GM12878 (cell line): ENCODE measurements around the gene CBFA2T3. TPM values are rescaled to one million over a fixed set of nuclear protein-coding genes. Genes with fewer than 3 reads are reported as not detected.

ENCODE experiments used
- CUX1 ChIP-seq: IDR thresholded peaks from 2 replicates; pipeline ENCODE4 v1.6.1; 2012; ENCODE audit warnings: improper control_type of control experiment, low read depth, low read length; ENCODE audit not compliant: insufficient replicate concordance
- HDAC2 ChIP-seq: fragments of 200-600 bp; sonication (generic); IDR thresholded peaks from 2 replicates; pipeline ENCODE4 v1.6.1; 2017
- MXI1 ChIP-seq: fragments of 150-350 bp; IDR thresholded peaks from 2 replicates; pipeline ENCODE4 v1.6.1; 2011; ENCODE audit warnings: low read depth, mild to moderate bottlenecking, inconsistent platforms, low read length, improper control_type of control experiment
- PBX3 ChIP-seq: IDR thresholded peaks from 2 replicates; pipeline ENCODE4 v1.6.1; 2011; ENCODE audit warnings: mild to moderate bottlenecking, low read depth, low read length, moderate library complexity; ENCODE audit not compliant: insufficient replicate concordance
- PKNOX1 ChIP-seq: fragments of 450-650 bp; IDR thresholded peaks from 2 replicates; pipeline ENCODE4 v1.6.1; 2016; ENCODE audit warnings: mild to moderate bottlenecking
- ZNF207 ChIP-seq: fragments of 450-650 bp; IDR thresholded peaks from 2 replicates; pipeline ENCODE4 v1.6.1; 2014; ENCODE audit warnings: antibody characterized with exemption, mild to moderate bottlenecking, borderline replicate concordance
- polyA plus RNA-seq, 11 experiments: library from polyadenylated mRNA; depleted of rRNA in 4 of 11; unstranded in 6 of 11; stranded (reverse) in 5 of 11; fragments of >200 nt; fragmentation: Nextera tagmentation in 4 of 11; fragmentation: Illumina TruSeq in 1 of 11; extraction: Ambion mirVana in 4 of 11; extraction: Trizol in 1 of 11; gene quantifications; 1 replicate in 1 of 11; 2 replicates in 10 of 11; pipeline versions ENCODE4 v1.2.1 to v1.2.3, GENCODE V29; 2011 to 2016; ENCODE audit warnings: inconsistent platforms in 2 of 11, missing spikeins in 2 of 11, low read depth in 1 of 11
- total RNA-seq, 4 experiments: library from RNA; depleted of rRNA in 3 of 4; stranded (reverse); fragments of >200 nt in 3 of 4; fragmentation: Illumina TruSeq in 1 of 4; extraction: Trizol in 1 of 4; gene quantifications; 2 replicates each; pipeline versions ENCODE4 v1.2.1 to v1.2.3, GENCODE V29; 2013 to 2021

CBFA2T3 gene
- total and polyA plus RNA-seq, 10 of the 15 experiments (the other 5 are each of a cell fraction or from before 2014, with no cell fraction given) = 0.69 to 42.6 (median 4.5) TPM

DNA sequence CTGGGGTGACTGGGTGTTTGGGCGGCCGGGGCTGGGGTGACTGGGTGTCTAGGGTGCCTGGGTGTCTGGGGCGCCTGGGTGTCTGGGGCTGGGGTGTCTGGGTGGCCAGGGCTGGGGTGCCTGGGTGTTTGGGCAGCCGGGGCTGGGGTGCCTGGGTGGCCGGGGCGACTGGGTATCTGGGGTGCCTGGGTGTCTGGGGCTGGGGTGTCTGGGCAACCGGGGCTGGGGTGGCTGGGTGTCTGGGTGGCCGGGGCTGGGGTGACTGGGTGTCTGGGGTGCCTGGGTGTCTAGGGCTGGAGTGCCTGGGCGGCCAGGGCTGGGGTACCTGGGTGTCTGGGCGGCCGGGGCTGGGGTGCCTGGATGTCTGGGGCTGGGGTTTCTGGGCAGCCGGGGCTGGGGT lies 151.9 kb downstream of the CBFA2T3 start (continued):
- TF ChIP-seq CUX1 = no peak
- no peak for TF ChIP-seq MXI1
- no peak for TF ChIP-seq PBX3
- TF ChIP-seq ZNF207 = no peak
- TF ChIP-seq PKNOX1 = no peak
- no peak for TF ChIP-seq HDAC2

Other genes with a start within 250 kb of the CBFA2T3 start
Only the 7 nearest of the 10 such genes appear.
- gene PIEZO1, start 192.0 kb downstream of the CBFA2T3 start, total RNA-seq (2014; rRNA removed) = 96.3 and 106 TPM in 2 replicates
- 21.8 and 30.6 TPM in 2 replicates for gene PIEZO1, start 192.0 kb downstream of the CBFA2T3 start, total RNA-seq (2014; rRNA removed; fragmentation: Illumina TruSeq; extraction: Trizol)
- 146 and 169 TPM in 2 replicates for gene PIEZO1, start 192.0 kb downstream of the CBFA2T3 start, total RNA-seq (2021)
- 15.2 and 28.0 TPM in 2 replicates for gene PIEZO1, start 192.0 kb downstream of the CBFA2T3 start, polyA plus RNA-seq (2011; rRNA removed)
- gene PIEZO1, start 192.0 kb downstream of the CBFA2T3 start, polyA plus RNA-seq (2014; fragmentation: Illumina TruSeq; extraction: Trizol) = 17.0 and 39.9 TPM in 2 replicates
- gene PIEZO1, start 192.0 kb downstream of the CBFA2T3 start, polyA plus RNA-seq (2014; fragmentation: Nextera tagmentation; extraction: Ambion mirVana) = 1 to 10 TPM; 1.3 to 7.2 TPM
- gene PIEZO1, start 192.0 kb downstream of the CBFA2T3 start, polyA plus RNA-seq (2014; rRNA removed) = 116 and 167 TPM in 2 replicates
- 10 to 100 TPM; 31.1 to 35.6 TPM for gene PIEZO1, start 192.0 kb downstream of the CBFA2T3 start, polyA plus RNA-seq (2016; fragmentation: Nextera tagmentation; extraction: Ambion mirVana)
- 40.4 and 59.3 TPM in 2 replicates for gene CDT1, start 173.4 kb downstream of the CBFA2T3 start, total RNA-seq (2014; rRNA removed)
- gene CDT1, start 173.4 kb downstream of the CBFA2T3 start, total RNA-seq (2014; rRNA removed; fragmentation: Illumina TruSeq; extraction: Trizol) = 6.5 and 8.5 TPM in 2 replicates
- 87.6 and 90.0 TPM in 2 replicates for gene CDT1, start 173.4 kb downstream of the CBFA2T3 start, total RNA-seq (2021)
- gene CDT1, start 173.4 kb downstream of the CBFA2T3 start, polyA plus RNA-seq (2011; rRNA removed) = 3.3 and 9.0 TPM in 2 replicates
- 1.3 and 4.3 TPM in 2 replicates for gene CDT1, start 173.4 kb downstream of the CBFA2T3 start, polyA plus RNA-seq (2014; fragmentation: Illumina TruSeq; extraction: Trizol)
- 1 to 10 TPM in 1 of 2 experiments, under 1 TPM in 1; 0.50 to 1.9 TPM for gene CDT1, start 173.4 kb downstream of the CBFA2T3 start, polyA plus RNA-seq (2014; fragmentation: Nextera tagmentation; extraction: Ambion mirVana)
- 37.7 and 58.6 TPM in 2 replicates for gene CDT1, start 173.4 kb downstream of the CBFA2T3 start, polyA plus RNA-seq (2014; rRNA removed)
- 10 to 100 TPM in 1 of 2 experiments, 1 to 10 TPM in 1; 5.7 to 41.3 TPM for gene CDT1, start 173.4 kb downstream of the CBFA2T3 start, polyA plus RNA-seq (2016; fragmentation: Nextera tagmentation; extraction: Ambion mirVana)
- gene APRT, start 165.3 kb downstream of the CBFA2T3 start, total RNA-seq (2014; rRNA removed) = 308 and 348 TPM in 2 replicates
- 106 and 113 TPM in 2 replicates for gene APRT, start 165.3 kb downstream of the CBFA2T3 start, total RNA-seq (2014; rRNA removed; fragmentation: Illumina TruSeq; extraction: Trizol)
- gene APRT, start 165.3 kb downstream of the CBFA2T3 start, total RNA-seq (2021) = 219 and 234 TPM in 2 replicates
- gene APRT, start 165.3 kb downstream of the CBFA2T3 start, polyA plus RNA-seq (2011; rRNA removed) = 39.6 and 95.7 TPM in 2 replicates
- 8.6 and 46.2 TPM in 2 replicates for gene APRT, start 165.3 kb downstream of the CBFA2T3 start, polyA plus RNA-seq (2014; fragmentation: Illumina TruSeq; extraction: Trizol)
- 100 to 1,000 TPM in 1 of 2 experiments, 10 to 100 TPM in 1; 30.6 to 100 TPM for gene APRT, start 165.3 kb downstream of the CBFA2T3 start, polyA plus RNA-seq (2014; fragmentation: Nextera tagmentation; extraction: Ambion mirVana)
- gene APRT, start 165.3 kb downstream of the CBFA2T3 start, polyA plus RNA-seq (2014; rRNA removed) = 278 and 338 TPM in 2 replicates
- 100 to 1,000 TPM; 446 to 495 TPM for gene APRT, start 165.3 kb downstream of the CBFA2T3 start, polyA plus RNA-seq (2016; fragmentation: Nextera tagmentation; extraction: Ambion mirVana)
- gene GALNS, start 120.3 kb downstream of the CBFA2T3 start, total RNA-seq (2014; rRNA removed) = 4.0 and 5.1 TPM in 2 replicates
- 3.7 and 4.3 TPM in 2 replicates for gene GALNS, start 120.3 kb downstream of the CBFA2T3 start, total RNA-seq (2014; rRNA removed; fragmentation: Illumina TruSeq; extraction: Trizol)
- 9.6 and 12.4 TPM in 2 replicates for gene GALNS, start 120.3 kb downstream of the CBFA2T3 start, total RNA-seq (2021)
- 3.5 and 4.2 TPM in 2 replicates for gene GALNS, start 120.3 kb downstream of the CBFA2T3 start, polyA plus RNA-seq (2011; rRNA removed)
- gene GALNS, start 120.3 kb downstream of the CBFA2T3 start, polyA plus RNA-seq (2014; fragmentation: Illumina TruSeq; extraction: Trizol) = 2.6 and 6.0 TPM in 2 replicates
- gene GALNS, start 120.3 kb downstream of the CBFA2T3 start, polyA plus RNA-seq (2014; fragmentation: Nextera tagmentation; extraction: Ambion mirVana) = under 1 TPM; 0.37 to 0.95 TPM
- gene GALNS, start 120.3 kb downstream of the CBFA2T3 start, polyA plus RNA-seq (2014; rRNA removed) = 8.1 and 9.5 TPM in 2 replicates
- gene GALNS, start 120.3 kb downstream of the CBFA2T3 start, polyA plus RNA-seq (2016; fragmentation: Nextera tagmentation; extraction: Ambion mirVana) = 1 to 10 TPM; 5.6 to 6.5 TPM
- 66.3 and 73.0 TPM in 2 replicates for gene TRAPPC2L, start 120.1 kb downstream of the CBFA2T3 start, total RNA-seq (2014; rRNA removed)
- 52.8 and 56.3 TPM in 2 replicates for gene TRAPPC2L, start 120.1 kb downstream of the CBFA2T3 start, total RNA-seq (2014; rRNA removed; fragmentation: Illumina TruSeq; extraction: Trizol)
- 69.6 and 70.7 TPM in 2 replicates for gene TRAPPC2L, start 120.1 kb downstream of the CBFA2T3 start, total RNA-seq (2021)
- 71.0 and 158 TPM in 2 replicates for gene TRAPPC2L, start 120.1 kb downstream of the CBFA2T3 start, polyA plus RNA-seq (2011; rRNA removed)
- gene TRAPPC2L, start 120.1 kb downstream of the CBFA2T3 start, polyA plus RNA-seq (2014; fragmentation: Illumina TruSeq; extraction: Trizol) = 64.0 and 79.3 TPM in 2 replicates
- gene TRAPPC2L, start 120.1 kb downstream of the CBFA2T3 start, polyA plus RNA-seq (2014; fragmentation: Nextera tagmentation; extraction: Ambion mirVana) = 100 to 1,000 TPM; 337 to 363 TPM
- 67.0 and 105 TPM in 2 replicates for gene TRAPPC2L, start 120.1 kb downstream of the CBFA2T3 start, polyA plus RNA-seq (2014; rRNA removed)
- gene TRAPPC2L, start 120.1 kb downstream of the CBFA2T3 start, polyA plus RNA-seq (2016; fragmentation: Nextera tagmentation; extraction: Ambion mirVana) = 100 to 1,000 TPM; 189 to 221 TPM
- gene PABPN1L, start 110.5 kb downstream of the CBFA2T3 start, total RNA-seq (2014; rRNA removed) = not detected in 2 replicates
- gene PABPN1L, start 110.5 kb downstream of the CBFA2T3 start, total RNA-seq (2014; rRNA removed; fragmentation: Illumina TruSeq; extraction: Trizol) = not detected in 2 replicates
- gene PABPN1L, start 110.5 kb downstream of the CBFA2T3 start, total RNA-seq (2021) = not detected in 2 replicates
- gene PABPN1L, start 110.5 kb downstream of the CBFA2T3 start, polyA plus RNA-seq (2011; rRNA removed) = not detected in 2 replicates
- gene PABPN1L, start 110.5 kb downstream of the CBFA2T3 start, polyA plus RNA-seq (2014; fragmentation: Illumina TruSeq; extraction: Trizol) = not detected in 2 replicates
- gene PABPN1L, start 110.5 kb downstream of the CBFA2T3 start, polyA plus RNA-seq (2014; fragmentation: Nextera tagmentation; extraction: Ambion mirVana) = not detected
- 0.06 TPM in 1 of 2 replicates, not detected in the other for gene PABPN1L, start 110.5 kb downstream of the CBFA2T3 start, polyA plus RNA-seq (2014; rRNA removed)
- not detected for gene PABPN1L, start 110.5 kb downstream of the CBFA2T3 start, polyA plus RNA-seq (2016; fragmentation: Nextera tagmentation; extraction: Ambion mirVana)
- gene ACSF3, start 116.6 kb upstream of the CBFA2T3 start, total RNA-seq (2014; rRNA removed) = 30.9 and 32.8 TPM in 2 replicates
- 18.5 and 20.7 TPM in 2 replicates for gene ACSF3, start 116.6 kb upstream of the CBFA2T3 start, total RNA-seq (2014; rRNA removed; fragmentation: Illumina TruSeq; extraction: Trizol)
- gene ACSF3, start 116.6 kb upstream of the CBFA2T3 start, total RNA-seq (2021) = 36.1 and 43.8 TPM in 2 replicates
- gene ACSF3, start 116.6 kb upstream of the CBFA2T3 start, polyA plus RNA-seq (2011; rRNA removed) = 15.1 and 17.8 TPM in 2 replicates
- 15.6 and 16.9 TPM in 2 replicates for gene ACSF3, start 116.6 kb upstream of the CBFA2T3 start, polyA plus RNA-seq (2014; fragmentation: Illumina TruSeq; extraction: Trizol)
- 1 to 10 TPM; 1.0 to 3.5 TPM for gene ACSF3, start 116.6 kb upstream of the CBFA2T3 start, polyA plus RNA-seq (2014; fragmentation: Nextera tagmentation; extraction: Ambion mirVana)
- 36.8 and 39.3 TPM in 2 replicates for gene ACSF3, start 116.6 kb upstream of the CBFA2T3 start, polyA plus RNA-seq (2014; rRNA removed)
- 10 to 100 TPM; 35.0 to 44.4 TPM for gene ACSF3, start 116.6 kb upstream of the CBFA2T3 start, polyA plus RNA-seq (2016; fragmentation: Nextera tagmentation; extraction: Ambion mirVana)